ENCODE results near the gene ACOD1.

DNA sequence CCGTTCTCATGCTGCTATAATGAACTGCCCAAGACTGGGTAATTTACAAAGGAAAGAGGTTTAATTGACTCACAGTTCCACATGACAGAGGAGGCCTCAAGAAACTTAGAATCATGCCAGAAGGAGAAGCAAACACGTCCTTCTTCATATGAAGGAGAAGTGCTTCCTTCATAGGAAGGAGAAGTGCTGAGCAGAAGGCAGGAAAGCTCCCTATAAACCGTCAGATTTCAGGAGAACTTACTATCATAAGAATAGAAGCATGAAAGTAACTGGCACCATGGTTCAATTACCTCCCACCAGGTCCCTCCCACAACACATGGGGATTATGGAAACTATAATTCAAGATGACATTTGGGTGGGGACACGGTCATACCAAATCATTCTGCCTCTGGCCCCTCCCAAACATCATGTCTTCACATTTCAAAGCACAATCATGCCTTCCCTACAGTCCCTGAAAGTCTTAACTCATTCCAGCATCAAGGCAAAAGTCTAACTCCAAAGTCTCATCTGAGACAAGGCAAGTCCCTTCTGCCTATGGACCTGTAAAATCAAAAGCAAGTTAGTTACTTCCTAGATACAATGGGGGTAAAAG lies 10.6 kb downstream of the ACOD1 start:
- TF ChIP-seq, protein P1, sequence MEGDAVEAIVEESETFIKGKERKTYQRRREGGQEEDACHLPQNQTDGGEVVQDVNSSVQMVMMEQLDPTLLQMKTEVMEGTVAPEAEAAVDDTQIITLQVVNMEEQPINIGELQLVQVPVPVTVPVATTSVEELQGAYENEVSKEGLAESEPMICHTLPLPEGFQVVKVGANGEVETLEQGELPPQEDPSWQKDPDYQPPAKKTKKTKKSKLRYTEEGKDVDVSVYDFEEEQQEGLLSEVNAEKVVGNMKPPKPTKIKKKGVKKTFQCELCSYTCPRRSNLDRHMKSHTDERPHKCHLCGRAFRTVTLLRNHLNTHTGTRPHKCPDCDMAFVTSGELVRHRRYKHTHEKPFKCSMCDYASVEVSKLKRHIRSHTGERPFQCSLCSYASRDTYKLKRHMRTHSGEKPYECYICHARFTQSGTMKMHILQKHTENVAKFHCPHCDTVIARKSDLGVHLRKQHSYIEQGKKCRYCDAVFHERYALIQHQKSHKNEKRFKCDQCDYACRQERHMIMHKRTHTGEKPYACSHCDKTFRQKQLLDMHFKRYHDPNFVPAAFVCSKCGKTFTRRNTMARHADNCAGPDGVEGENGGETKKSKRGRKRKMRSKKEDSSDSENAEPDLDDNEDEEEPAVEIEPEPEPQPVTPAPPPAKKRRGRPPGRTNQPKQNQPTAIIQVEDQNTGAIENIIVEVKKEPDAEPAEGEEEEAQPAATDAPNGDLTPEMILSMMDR (IDR thresholded peaks at IDR 0.05; ENCODE audit: low read depth, low read length), result no peak
- TF ChIP-seq EZH2phosphoT487 (IDR thresholded peaks at IDR 0.05; ENCODE audit: low read depth), result no peak
